GM19455 (cell line): ENCODE results near the gene LMO2.
"Not testable (repeated sequence)": the region's sequence is repeated elsewhere in the genome, so short reads cannot be mapped to it uniquely, and the experiment has no call there.

Experiments used
- ATAC-seq: cut with Tn5 transposase; IDR thresholded peaks from one replicate; pipeline ENCODE4 v1.9.1; 2021; ENCODE audit not compliant: unreplicated experiment

The LMO2 gene

GRCh38 chr11:33891714-33892327 lies at the start of gene LMO2:
Gene LMO2 (minus strand): TSS chr11:33892076. CDS start chr11:33869716, 22,360 bp downstream.
- ATAC-seq: no peak

- ATAC-seq: no peak
Observed at GRCh38 chr11:33940538-33940815, 48.6 kb upstream of the LMO2 start.

- ATAC-seq: no peak
Observed at GRCh38 chr11:33936725-33937604, 45.1 kb upstream of the LMO2 start.

- no peak for ATAC-seq
Observed at GRCh38 chr11:33935461-33936456, 43.9 kb upstream of the LMO2 start.

- ATAC-seq: no peak
Observed at GRCh38 chr11:33935005-33935404, 43.1 kb upstream of the LMO2 start.

GRCh38 chr11:33934450-33934849 lies 42.6 kb upstream of the LMO2 start:
- no peak for ATAC-seq

- no peak for ATAC-seq
Observed at GRCh38 chr11:33933602-33934001, 41.7 kb upstream of the LMO2 start.

- no peak for ATAC-seq
Observed at GRCh38 chr11:33932721-33933120, 40.8 kb upstream of the LMO2 start.

- not testable (repeated sequence) for ATAC-seq
Observed at GRCh38 chr11:33931739-33932366, 40.0 kb upstream of the LMO2 start.

GRCh38 chr11:33931067-33931466 lies 39.2 kb upstream of the LMO2 start:
- no peak for ATAC-seq

GRCh38 chr11:33930317-33931021 lies 38.6 kb upstream of the LMO2 start:
- ATAC-seq: no peak

GRCh38 chr11:33928564-33928963 lies 36.7 kb upstream of the LMO2 start:
- ATAC-seq: no peak

- ATAC-seq: no peak
Observed at GRCh38 chr11:33926671-33927552, 35.0 kb upstream of the LMO2 start.

- no peak for ATAC-seq
Observed at GRCh38 chr11:33924341-33924740, 32.5 kb upstream of the LMO2 start.

- no peak for ATAC-seq
Observed at GRCh38 chr11:33923626-33924025, 31.8 kb upstream of the LMO2 start.

GRCh38 chr11:33920838-33921613 lies 29.1 kb upstream of the LMO2 start:
- ATAC-seq: peak; percentile 91

- ATAC-seq: no peak
Observed at GRCh38 chr11:33919645-33920044, 27.8 kb upstream of the LMO2 start.

- not testable (repeated sequence) for ATAC-seq
Observed at GRCh38 chr11:33917402-33917801, 25.5 kb upstream of the LMO2 start.

GRCh38 chr11:33916736-33917135 lies 24.9 kb upstream of the LMO2 start:
- no peak for ATAC-seq
